GM23248 (cell line): Measurements from ENCODE around the gene CEMIP. TPM values are rescaled to one million over a fixed set of nuclear protein-coding genes. Genes with fewer than 3 reads are reported as not detected.

ENCODE experiments used
- DNase-seq: peaks from one replicate; pipeline ENCODE4 v3.0.0-alpha.2; 2015
- H2AFZ ChIP-seq: fragments of 200-600 bp; sonication (generic); 2 replicates; pipeline ENCODE4 v1.6.1; 2016; ENCODE audit warnings: antibody characterized with exemption
- H3F3A ChIP-seq: fragments of 200-600 bp; sonication (generic); 2 replicates; pipeline ENCODE4 v1.6.1; 2016; ENCODE audit warnings: mild to moderate bottlenecking, antibody characterized with exemption, mixed run types; ENCODE audit not compliant: insufficient read depth
- H3K27ac ChIP-seq: fragments of 200-600 bp; sonication (generic); 2 replicates; pipeline ENCODE4 v1.5.1; 2016; ENCODE audit warnings: mild to moderate bottlenecking
- H3K27me3 ChIP-seq: fragments of 200-600 bp; sonication (generic); replicated peaks from 2 replicates; pipeline ENCODE4 v1.6.1; 2016; ENCODE audit warnings: mild to moderate bottlenecking; ENCODE audit not compliant: insufficient read depth
- H3K36me3 ChIP-seq: fragments of 200-600 bp; sonication (generic); 2 replicates; pipeline ENCODE4 v1.6.1; 2016; ENCODE audit warnings: low read depth, mild to moderate bottlenecking
- H3K4me1 ChIP-seq: fragments of 200-600 bp; sonication (generic); 2 replicates; pipeline ENCODE4 v1.6.1; 2016; ENCODE audit warnings: mild to moderate bottlenecking; ENCODE audit not compliant: insufficient read depth
- H3K4me2 ChIP-seq: fragments of 200-600 bp; sonication (generic); one replicate; pipeline ENCODE4 v1.6.1; 2016; ENCODE audit warnings: mild to moderate bottlenecking; ENCODE audit not compliant: unreplicated experiment
- H3K4me3 ChIP-seq: fragments of 200-600 bp; sonication (generic); 2 replicates; pipeline ENCODE4 v1.5.1; 2016; ENCODE audit warnings: mild to moderate bottlenecking
- H3K79me2 ChIP-seq: fragments of 200-600 bp; sonication (generic); 2 replicates; pipeline ENCODE4 v1.6.1; 2016; ENCODE audit warnings: mild to moderate bottlenecking; ENCODE audit not compliant: insufficient read depth
- H3K9ac ChIP-seq: fragments of 200-600 bp; sonication (generic); 2 replicates; pipeline ENCODE4 v1.6.1; 2016; ENCODE audit warnings: mild to moderate bottlenecking
- H3K9me2 ChIP-seq: fragments of 200-600 bp; sonication (generic); 2 replicates; pipeline ENCODE4 v1.6.1; 2016; ENCODE audit warnings: mixed run types, mild to moderate bottlenecking, moderate library complexity; ENCODE audit not compliant: insufficient read depth
- H3K9me3 ChIP-seq: fragments of 200-600 bp; sonication (generic); one replicate; pipeline ENCODE4 v1.6.1; 2017; ENCODE audit warnings: low read depth
- H4K20me1 ChIP-seq: fragments of 200-600 bp; sonication (generic); 2 replicates; pipeline ENCODE4 v1.6.0; 2016; ENCODE audit not compliant: insufficient read depth
- EZH2 ChIP-seq: fragments of 200-600 bp; sonication (generic); IDR thresholded peaks from 2 replicates; pipeline ENCODE4 v1.6.1; 2018; ENCODE audit warnings: antibody characterized with exemption, mild to moderate bottlenecking; ENCODE audit not compliant: insufficient read depth, poor library complexity, severe bottlenecking
- EZH2phosphoT487 ChIP-seq: fragments of 200-600 bp; sonication (generic); IDR thresholded peaks from 2 replicates; pipeline ENCODE4 v1.6.1; 2018; ENCODE audit warnings: antibody characterized with exemption, moderate library complexity, mild to moderate bottlenecking, low read depth; ENCODE audit not compliant: insufficient read depth
- WGBS, 2 experiments: methylation state at CpG; one replicate each; pipeline ENCODE4 v1.1.6; 2015 to 2017; ENCODE audit warnings: low lambda C conversion rate in 2 of 2, low coverage in 1 of 2; ENCODE audit errors: missing lambda C conversion rate in 2 of 2; 5-methylcytosine and 5-hydroxymethylcytosine counted together
- in situ Hi-C: fragments of 300-500 bp; cut with MboI; formaldehyde crosslinking; loops from 2 replicates; pipeline ENCODE4 v1.15.0; 2020
- polyA plus RNA-seq: library from polyadenylated mRNA; unstranded; fragments of >200 nt; fragmentation: Nextera tagmentation; extraction: Ambion mirVana; gene quantifications from 2 replicates; pipeline ENCODE4 v1.2.1, GENCODE V29; 2016
- total RNA-seq: library from RNA; depleted of rRNA; stranded (reverse); fragments of >200 nt; shearing (Covaris generic); gene quantifications from 2 replicates; pipeline ENCODE4 v1.2.3, GENCODE V29; 2014

Gene CEMIP
- total and polyA plus RNA-seq, 2 experiments from 2014 or later, result 134 to 213 TPM

DNA sequence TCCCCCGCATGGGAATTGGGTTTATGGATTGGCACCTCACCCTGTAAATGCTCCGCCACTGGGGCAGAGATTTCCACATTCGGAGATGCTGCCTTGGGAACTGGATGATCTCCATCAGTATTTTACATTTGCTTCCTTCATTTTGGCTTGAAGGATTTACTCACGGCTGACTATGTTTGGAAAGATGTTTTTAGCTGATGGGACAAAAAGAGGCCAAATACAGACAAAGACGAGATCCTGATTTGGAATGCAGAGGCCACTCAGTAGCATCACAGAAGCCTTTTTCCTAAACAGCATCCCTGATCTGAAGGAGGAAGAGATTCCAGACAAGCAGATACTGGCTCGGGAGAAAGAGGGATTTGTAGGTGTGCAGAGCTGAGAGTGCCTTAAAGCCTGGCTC lies 133.5 kb downstream of the CEMIP start:
- peaks cover 38% of the 10 kb centered on the region for H3K36me3 ChIP-seq
- no peak overlapping the region for H3K9ac ChIP-seq
- no peak for TF ChIP-seq EZH2phosphoT487
- TF ChIP-seq EZH2, result no peak
- no peaks in the 10 kb centered on the region for H4K20me1 ChIP-seq
- no peak overlapping the region for H3K27ac ChIP-seq
- in situ Hi-C loops, result no loop called here
- no peaks in the 10 kb centered on the region for H3K27me3 ChIP-seq
- H3K9me3 ChIP-seq, result no peaks in the 10 kb centered on the region
- 88 to 92% methylated on average over 6 of the region's 6 CpGs for WGBS, 2 experiments
- no peaks in the 10 kb centered on the region for H3K79me2 ChIP-seq
- H3K9me2 ChIP-seq, result no peaks in the 10 kb centered on the region
- no peaks in the 10 kb centered on the region for H3K4me1 ChIP-seq
- H2AFZ ChIP-seq, result no peak overlapping the region
- H3F3A ChIP-seq, result peaks cover 90% of the 10 kb centered on the region
- no peak overlapping the region for H3K4me2 ChIP-seq
- no peak for DNase-seq
- H3K4me3 ChIP-seq, result no peak overlapping the region

DNA sequence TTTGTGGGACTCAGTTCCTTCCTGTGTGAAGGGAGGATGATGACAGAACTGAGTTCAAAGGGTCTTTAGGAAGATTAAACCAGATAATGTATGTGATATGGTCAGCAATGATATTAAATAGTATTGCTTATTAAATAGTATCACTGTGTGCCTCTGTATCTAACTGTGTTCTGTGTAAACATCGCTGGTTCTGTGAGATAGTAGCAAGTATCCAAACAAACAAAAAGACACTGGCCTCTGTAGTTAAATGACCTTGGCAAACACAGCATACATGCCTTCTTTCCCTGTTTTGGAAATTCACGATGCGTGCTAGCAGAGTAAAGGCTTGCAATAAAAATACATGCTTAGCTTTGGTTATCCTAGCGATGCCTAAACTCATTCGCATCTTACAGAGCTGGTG lies 134.4 kb downstream of the CEMIP start:
- Histone ChIP-seq H2AFZ (no peak overlapping the region), H3K36me3 (peaks cover 32% of the 10 kb centered on the region), H3K9me2 (no peaks in the 10 kb centered on the region), H3K9me3 (no peaks in the 10 kb centered on the region), H3K9ac (no peak overlapping the region), H3K27me3 (no peaks in the 10 kb centered on the region), H3K4me3 (no peak overlapping the region), H3K4me2 (no peak overlapping the region), H3K79me2 (no peaks in the 10 kb centered on the region), H3K4me1 (no peaks in the 10 kb centered on the region), H3K27ac (no peak overlapping the region; the same call in 1 of the 2 replicates), H4K20me1 (no peaks in the 10 kb centered on the region), H3F3A (peaks cover 91% of the 10 kb centered on the region)
- DNase-seq, result no peak
- in situ Hi-C loops, result no loop called here
- 85 to 95% methylated on average over 5 of the region's 5 CpGs for WGBS, 2 experiments
- TF ChIP-seq EZH2 (no peak), EZH2phosphoT487 (no peak)

DNA sequence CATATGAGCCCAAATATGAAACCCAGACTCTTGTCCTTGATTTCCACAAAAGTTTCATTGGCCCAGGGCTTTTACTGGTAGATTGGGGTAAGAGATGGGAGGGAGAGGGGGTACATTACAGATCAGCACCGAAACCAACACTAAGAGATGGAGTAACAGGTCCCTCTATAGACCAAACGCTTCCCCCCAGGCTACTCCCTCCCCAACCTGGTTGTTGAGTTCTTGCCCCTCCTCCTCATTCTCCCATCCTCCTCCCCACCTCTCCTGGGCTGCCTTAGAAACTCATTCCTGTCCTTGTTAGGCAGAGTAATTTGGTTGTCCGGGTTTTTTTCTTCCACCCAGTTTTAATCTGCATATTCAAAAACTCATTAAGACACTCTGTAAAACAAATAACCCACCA lies 136.3 kb downstream of the CEMIP start:
- peaks cover 19% of the 10 kb centered on the region for H3K36me3 ChIP-seq
- TF ChIP-seq EZH2phosphoT487 (no peak), EZH2 (no peak)
- no peak overlapping the region for H3K4me2 ChIP-seq
- H3K4me1 ChIP-seq, result no peaks in the 10 kb centered on the region
- H3K4me3 ChIP-seq, result no peak overlapping the region
- WGBS, 2 experiments, result 66 to 68% methylated on average over 3 of the region's 3 CpGs
- H3F3A ChIP-seq, result peaks cover 91% of the 10 kb centered on the region
- H3K27me3 ChIP-seq, result no peaks in the 10 kb centered on the region
- no peaks in the 10 kb centered on the region for H3K9me3 ChIP-seq
- in situ Hi-C loops, result no loop called here
- no peaks in the 10 kb centered on the region for H3K9me2 ChIP-seq
- H2AFZ ChIP-seq, result no peak overlapping the region
- no peak for DNase-seq
- no peaks in the 10 kb centered on the region for H4K20me1 ChIP-seq
- no peak overlapping the region for H3K9ac ChIP-seq
- H3K27ac ChIP-seq, result no peak overlapping the region
- no peaks in the 10 kb centered on the region for H3K79me2 ChIP-seq

DNA sequence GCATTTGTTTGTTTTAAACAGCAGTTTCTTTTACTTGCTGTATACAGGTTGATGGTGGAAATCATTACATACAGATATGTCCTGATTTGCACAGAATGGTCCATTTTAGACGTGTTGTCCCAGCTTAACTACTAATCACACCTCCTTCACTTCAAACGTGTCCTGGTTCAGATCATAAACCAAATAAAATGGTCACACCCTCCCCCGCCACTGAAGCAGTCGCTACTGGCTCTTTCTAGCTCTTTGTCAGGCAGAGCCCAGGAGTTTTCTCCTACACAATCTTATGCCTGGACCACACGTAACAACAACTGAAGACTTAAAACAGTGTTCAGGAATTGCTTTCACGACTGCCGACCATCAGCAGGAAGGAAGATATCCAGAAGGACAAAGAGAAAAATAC lies 136.9 kb downstream of the CEMIP start:
- WGBS, 2 experiments, result 62 to 66% methylated on average over 7 of the region's 7 CpGs
- no peak overlapping the region for H3K4me2 ChIP-seq
- no peaks in the 10 kb centered on the region for H3K9me2 ChIP-seq
- H4K20me1 ChIP-seq, result no peaks in the 10 kb centered on the region
- H3K27ac ChIP-seq, result no peak overlapping the region
- H3K36me3 ChIP-seq, result peaks cover 14% of the 10 kb centered on the region; the same call in 1 of the 2 replicates
- no peaks in the 10 kb centered on the region for H3K27me3 ChIP-seq
- in situ Hi-C loops, result no loop called here
- no peaks in the 10 kb centered on the region for H3K79me2 ChIP-seq
- H3K9me3 ChIP-seq, result no peaks in the 10 kb centered on the region
- DNase-seq, result no peak
- H3K9ac ChIP-seq, result no peak overlapping the region
- peaks cover 91% of the 10 kb centered on the region for H3F3A ChIP-seq
- H3K4me3 ChIP-seq, result no peak overlapping the region
- TF ChIP-seq EZH2 (no peak), EZH2phosphoT487 (no peak)
- no peaks in the 10 kb centered on the region for H3K4me1 ChIP-seq
- H2AFZ ChIP-seq, result no peak overlapping the region
